ENCODE data around the gene MAL. TPM values are rescaled to one million over a fixed set of nuclear protein-coding genes. Genes with fewer than 3 reads are reported as not detected.

MAL gene
- total and polyA plus RNA-seq, 8 donors, result 3.2 to 198 (median 26.9) TPM

- intact Hi-C loops (cut with DNase I; ENCODE audit: low total_unique reads), result no loop called here
- Histone ChIP-seq H3K4me1 (peaks cover 5 to 14% (median 13%) of the 10 kb centered on the region in 4 donors), H3K9me3 (no peaks in the 10 kb centered on the region), H3K27ac (no peak overlapping the region), H3K4me3 (no peak overlapping the region), H3K36me3 (no peaks in the 10 kb centered on the region), H3K27me3 (peaks cover 0 to 65% (median 22%) of the 10 kb centered on the region in 3 donors)
- 38 to 49% (median 43%) methylated on average over 3 of the region's 3 CpGs for WGBS, 5 donors
- TF ChIP-seq POLR2AphosphoS5 (IDR thresholded peaks at IDR 0.05) (no peak), EP300 (IDR thresholded peaks at IDR 0.05) (no peak), CTCF (IDR thresholded peaks at IDR 0.05) (no peak), POLR2A (IDR thresholded peaks at IDR 0.05) (no peak)
- no peak for DNase-seq
These were observed 52.0 kb downstream of the MAL start for GRCh38 chr2:95077530-95077825.

GRCh38 chr2:95077861-95078603, 52.5 kb downstream of the MAL start:
- H3K27me3 ChIP-seq, result peaks cover 0 to 60% (median 22%) of the 10 kb centered on the region in 3 donors
- 70 to 82% (median 78%) methylated on average over 10 of the region's 10 CpGs for WGBS, 5 donors
- DNase-seq, result no peak
- intact Hi-C loops (cut with DNase I; ENCODE audit: low total_unique reads), result no loop called here
- no peaks in the 10 kb centered on the region for H3K36me3 ChIP-seq
- no peak for TF ChIP-seq CTCF (IDR thresholded peaks at IDR 0.05)
- TF ChIP-seq EP300 (IDR thresholded peaks at IDR 0.05), result no peak
- no peak for TF ChIP-seq POLR2AphosphoS5 (IDR thresholded peaks at IDR 0.05)
- no peak for TF ChIP-seq POLR2A (IDR thresholded peaks at IDR 0.05)
- H3K27ac ChIP-seq, result no peak overlapping the region
- no peaks in the 10 kb centered on the region for H3K9me3 ChIP-seq
- H3K4me3 ChIP-seq, result no peak overlapping the region
- peaks cover 5 to 14% (median 13%) of the 10 kb centered on the region in 4 donors for H3K4me1 ChIP-seq

- no peak for DNase-seq
- Histone ChIP-seq H3K36me3 (no peaks in the 10 kb centered on the region), H3K4me3 (no peak overlapping the region), H3K4me1 (peaks cover 5 to 14% (median 13%) of the 10 kb centered on the region in 4 donors), H3K9me3 (no peaks in the 10 kb centered on the region), H3K27me3 (peaks cover 0 to 48% (median 17%) of the 10 kb centered on the region in 3 donors), H3K27ac (no peak overlapping the region)
- TF ChIP-seq EP300 (IDR thresholded peaks at IDR 0.05) (no peak), POLR2AphosphoS5 (IDR thresholded peaks at IDR 0.05) (no peak), POLR2A (IDR thresholded peaks at IDR 0.05) (no peak), CTCF (IDR thresholded peaks at IDR 0.05) (no peak)
- 32 to 45% (median 39%) methylated on average over 7 of the region's 7 CpGs for WGBS, 5 donors
- intact Hi-C loops (cut with DNase I; ENCODE audit: low total_unique reads), result no loop called here
These were observed 53.7 kb downstream of the MAL start for GRCh38 chr2:95079199-95079683.

GRCh38 chr2:95082477-95082876, 57.0 kb downstream of the MAL start:
- peaks cover 22 to 32% (median 27%) of the 10 kb centered on the region in 4 donors for H3K36me3 ChIP-seq
- WGBS, 5 donors, result 80 to 97% (median 90%) methylated on average over 2 of the region's 2 CpGs
- no peak overlapping the region for H3K4me3 ChIP-seq
- no peaks in the 10 kb centered on the region for H3K9me3 ChIP-seq
- H3K27ac ChIP-seq, result no peak overlapping the region
- H3K27me3 ChIP-seq, result peaks cover 0 to 15% (median 0%) of the 10 kb centered on the region in 3 donors
- intact Hi-C loops (cut with DNase I; ENCODE audit: low total_unique reads), result no loop called here
- H3K4me1 ChIP-seq, result peaks cover 0 to under 1% (median 0%) of the 10 kb centered on the region in 4 donors
- no peak for TF ChIP-seq POLR2A (IDR thresholded peaks at IDR 0.05)
- no peak for TF ChIP-seq EP300 (IDR thresholded peaks at IDR 0.05)
- TF ChIP-seq POLR2AphosphoS5 (IDR thresholded peaks at IDR 0.05), result no peak
- no peak for TF ChIP-seq CTCF (IDR thresholded peaks at IDR 0.05)
- no peak for DNase-seq

Measured in stomach (tissue), 9 donors.